SK-N-SH (cell line): ENCODE results near the gene PRSS8. TPM values are rescaled to one million over a fixed set of nuclear protein-coding genes. Genes with fewer than 3 reads are reported as not detected.
A peak's percentile ranks its signal among the peaks of the same experiment; 100 is the strongest.

Source experiments
- CTCF ChIP-seq: fragments of 200-600 bp; sonication (generic); IDR thresholded peaks from 2 replicates; pipeline ENCODE4 v1.6.1; 2017; ENCODE audit warnings: antibody characterized with exemption, mild to moderate bottlenecking, moderate library complexity
- ELF1 ChIP-seq: IDR thresholded peaks from 2 replicates; pipeline ENCODE4 v1.4.0; 2012
- EZH2phosphoT487 ChIP-seq: fragments of 200-600 bp; sonication (generic); IDR thresholded peaks from 2 replicates; pipeline ENCODE4 v1.6.1; 2017; ENCODE audit warnings: low read depth, mixed run types, mild to moderate bottlenecking, antibody characterized with exemption, moderate library complexity, borderline replicate concordance
- FOSL2 ChIP-seq: IDR thresholded peaks from 2 replicates; pipeline ENCODE4 v1.4.0; 2012; ENCODE audit warnings: low read depth, mild to moderate bottlenecking, moderate library complexity, borderline replicate concordance
- FOXJ3 ChIP-seq: sonication (generic); formaldehyde crosslinking; IDR thresholded peaks from 2 replicates; pipeline ENCODE4 v1.5.1; 2020; ENCODE audit warnings: mild to moderate bottlenecking, missing genetic modification reagents
- FOXM1 ChIP-seq: IDR thresholded peaks from 2 replicates; pipeline ENCODE4 v1.4.0; 2012; ENCODE audit warnings: low read depth, mild to moderate bottlenecking
- GABPA ChIP-seq: IDR thresholded peaks from 2 replicates; pipeline ENCODE4 v1.4.0; 2012; ENCODE audit warnings: low read depth, mild to moderate bottlenecking
- GATA2 ChIP-seq: sonication (generic); formaldehyde crosslinking; IDR thresholded peaks from 2 replicates; pipeline ENCODE4 v1.5.0; 2020; ENCODE audit warnings: mild to moderate bottlenecking, missing genetic modification reagents
- IRF3 ChIP-seq: fragments of 150-350 bp; IDR thresholded peaks from 2 replicates; pipeline ENCODE4 v1.6.1; 2016; ENCODE audit warnings: mild to moderate bottlenecking, low read depth, low read length
- JUND ChIP-seq: IDR thresholded peaks from 2 replicates; pipeline ENCODE4 v1.4.0; 2012
- MAX ChIP-seq: IDR thresholded peaks from 2 replicates; pipeline ENCODE4 v1.4.0; 2012; ENCODE audit warnings: low read depth
- MXI1 ChIP-seq: IDR thresholded peaks from 2 replicates; pipeline ENCODE4 v1.6.1; 2012; ENCODE audit warnings: mild to moderate bottlenecking, low read depth, low read length, improper control_type of control experiment
- NFIC ChIP-seq: IDR thresholded peaks from 2 replicates; pipeline ENCODE4 v1.4.0; 2012; ENCODE audit warnings: borderline replicate concordance
- PBX3 ChIP-seq: IDR thresholded peaks from 2 replicates; pipeline ENCODE4; 2012
- RAD21 ChIP-seq: IDR thresholded peaks from 2 replicates; pipeline ENCODE4 v1.6.1; 2012; ENCODE audit warnings: mild to moderate bottlenecking, low read length
- RCOR1 ChIP-seq: fragments of 150-350 bp; IDR thresholded peaks from 2 replicates; pipeline ENCODE4 v1.6.1; 2017; ENCODE audit warnings: antibody characterized with exemption, low read length
- RFX5 ChIP-seq: IDR thresholded peaks from 2 replicates; pipeline ENCODE4 v1.6.1; 2012; ENCODE audit warnings: mild to moderate bottlenecking, improper control_type of control experiment, low read length
- RXRA ChIP-seq: IDR thresholded peaks from 2 replicates; pipeline ENCODE4 v1.4.0; 2012; ENCODE audit warnings: low read depth, mild to moderate bottlenecking, borderline replicate concordance
- SIN3A ChIP-seq: IDR thresholded peaks from 2 replicates; pipeline ENCODE4 v1.6.1; 2012; ENCODE audit warnings: low read depth, mild to moderate bottlenecking, low read length, moderate library complexity, borderline replicate concordance
- TAF1 ChIP-seq: IDR thresholded peaks from 2 replicates; pipeline ENCODE4 v1.6.1; 2012; ENCODE audit warnings: low read depth, mild to moderate bottlenecking, low read length, moderate library complexity, borderline replicate concordance
- USF1 ChIP-seq: IDR thresholded peaks from 2 replicates; pipeline ENCODE4 v1.4.0; 2012; ENCODE audit warnings: low read depth, borderline replicate concordance
- USF2 ChIP-seq: fragments of 150-350 bp; IDR thresholded peaks from 2 replicates; pipeline ENCODE4 v1.6.1; 2017; ENCODE audit warnings: antibody characterized with exemption, low read length, low read depth, borderline replicate concordance
- YY1 ChIP-seq: IDR thresholded peaks from 2 replicates; pipeline ENCODE4 v1.4.0; 2012; ENCODE audit warnings: low read depth, mild to moderate bottlenecking
- ZBTB33 ChIP-seq: IDR thresholded peaks from 2 replicates; pipeline ENCODE4 v1.4.0; 2012; ENCODE audit warnings: low read depth, borderline replicate concordance
- polyA plus RNA-seq, 3 experiments: library from polyadenylated mRNA; depleted of rRNA; stranded (reverse); fragments of >200 nt; gene quantifications; 2 replicates each; pipeline ENCODE4 v1.2.3, GENCODE V29; 2012

The PRSS8 gene
- polyA plus RNA-seq, 1 of the 3 experiments (the other 2 are of a cell fraction): 0.07 TPM

- TF ChIP-seq CTCF (no peak), ELF1 (peak; percentile 72), RAD21 (no peak), GATA2 (no peak), USF2 (no peak), IRF3 (no peak), USF1 (no peak), JUND (no peak), FOXJ3 (no peak; the same call in 1 of the 2 replicates), TAF1 (peak; percentile 52), MAX (peak; percentile 78), MXI1 (peak; percentile 75; the same call in 1 of the 2 replicates), FOSL2 (no peak), RFX5 (peak; percentile 54; the same call in 1 of the 2 replicates), FOXM1 (0 out of 2 replicates have a peak, but pooled peaks have one; percentile 17), ZBTB33 (0 out of 2 replicates have a peak, but pooled peaks have one; percentile 54), RCOR1 (no peak), GABPA (peak; percentile 60), YY1 (peak; percentile 42; the same call in 1 of the 2 replicates), SIN3A (0 out of 2 replicates have a peak, but pooled peaks have one; percentile 47), NFIC (no peak), PBX3 (peak; percentile 81), EZH2phosphoT487 (no peak), RXRA (no peak)
Observed at GRCh38 chr16:31094424-31095120, 41.0 kb downstream of the PRSS8 start, which contains the start of gene VKORC1 (continued).
